ENCODE measurements around the gene TACC3.

Gene TACC3

DNA sequence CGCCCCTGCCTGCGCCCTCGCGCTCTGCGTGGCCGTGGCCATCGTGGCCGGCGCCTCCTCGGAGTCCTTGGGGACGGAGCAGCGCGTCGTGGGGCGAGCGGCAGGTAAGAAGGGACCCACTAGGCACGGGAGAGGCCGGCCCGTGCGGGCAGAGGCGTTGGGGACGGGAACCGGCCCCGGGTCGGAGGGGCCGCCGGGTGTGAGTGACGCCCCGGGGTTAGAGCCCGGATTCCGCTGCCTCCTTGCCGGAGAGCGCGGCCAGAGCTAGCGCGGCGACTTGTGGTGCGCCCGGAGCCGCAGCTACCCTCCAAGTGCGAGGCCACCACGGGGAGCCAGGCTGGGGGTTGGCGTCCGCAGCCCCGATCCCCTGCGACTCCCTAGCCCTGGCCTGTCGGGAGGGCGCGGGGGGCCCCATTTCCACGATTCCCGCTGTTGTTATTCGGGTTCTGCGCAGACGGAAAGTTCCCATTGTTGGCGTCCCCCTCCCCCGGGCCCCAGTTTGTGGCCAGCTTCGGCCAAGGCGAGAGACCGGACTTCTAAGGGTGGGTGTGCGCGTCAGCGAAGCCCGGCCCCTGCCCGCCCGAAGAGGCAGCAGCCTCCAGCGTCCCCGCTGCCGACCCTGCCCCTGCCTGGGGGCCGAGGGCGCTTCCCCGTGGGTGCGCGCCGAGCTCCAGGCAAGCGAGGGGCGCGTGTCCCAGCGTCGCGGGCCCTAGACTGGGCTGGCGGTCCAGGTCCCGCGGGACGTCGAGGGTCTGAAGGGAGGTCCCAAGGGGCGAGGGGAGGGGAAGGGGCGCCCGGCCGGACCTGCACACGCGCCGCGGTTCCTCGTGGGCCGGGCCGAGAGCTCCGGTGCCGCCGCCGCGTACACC is 72.9 kb downstream of the TACC3 start:
- DNase-seq (ENCODE audit: low read depth), result no peak

All from GM04504 (cell line).